Endothelial cell of umbilical vein (primary cell): Measurements from ENCODE around the gene LIMK2. TPM values are rescaled to one million over a fixed set of nuclear protein-coding genes. Genes with fewer than 3 reads are reported as not detected.

Experiments
- BruUV-seq: library from RNA; stranded (reverse); fragments of 400-500 nt; replicated peaks from 2 replicates; lab custom pipeline; 2021; lab: Mats Ljungman, UMichigan
- CTCF ChIA-PET: fragments of 300-600, 350-600 bp; sonication (Branson Sonifier 250); formaldehyde crosslinking; loops from one replicate; lab custom pipeline; 2021; ENCODE audit warnings: antibody characterized with exemption, inconsistent platforms; lab: Charles Lee
- POLR2A ChIA-PET: fragments of 300-600, 350-600 bp; sonication (Branson Sonifier 250); formaldehyde crosslinking; loops from one replicate; lab custom pipeline; 2021; ENCODE audit warnings: antibody characterized with exemption, inconsistent platforms; lab: Charles Lee
- DNase-seq: peaks from one replicate; pipeline ENCODE4 v3.0.0-alpha.2; 2011; ENCODE audit warnings: low read depth, low spot score
- FAIRE-seq: peaks from 2 replicates; lab custom pipeline; 2011; peaks lifted over from hg19 to GRCh38; lab: Jason Lieb, UNC
- H2AFZ ChIP-seq: 2 replicates; pipeline ENCODE4 v1.6.0; 2012; ENCODE audit warnings: low read depth, low read length, control low read depth, inconsistent platforms
- H3K27ac ChIP-seq: 2 replicates; pipeline ENCODE4 v1.5.1; 2011; ENCODE audit warnings: low read depth, mild to moderate bottlenecking, control low read depth, low read length, moderate library complexity; ENCODE audit not compliant: insufficient read depth
- H3K27me3 ChIP-seq, 2 experiments: 2 replicates each; pipeline versions ENCODE4 v1.6.0 to v1.6.1; 2011; ENCODE audit warnings: low read length in 2 of 2, mixed read lengths in 1 of 2; ENCODE audit not compliant: control insufficient read depth in 2 of 2, insufficient read depth in 2 of 2
- H3K36me3 ChIP-seq, 2 experiments: 2 replicates in 1 of 2; 3 replicates in 1 of 2; pipeline ENCODE4 v1.5.1; 2011; ENCODE audit warnings: low read length in 2 of 2, mild to moderate bottlenecking in 1 of 2, moderate library complexity in 1 of 2; ENCODE audit not compliant: control insufficient read depth in 2 of 2, insufficient read depth in 2 of 2; ENCODE audit errors: extremely low read depth in 1 of 2
- H3K4me1 ChIP-seq: 3 replicates; pipeline ENCODE4 v1.5.1; 2011; ENCODE audit warnings: mild to moderate bottlenecking, low read length; ENCODE audit not compliant: control insufficient read depth, insufficient read depth; ENCODE audit errors: extremely low read depth
- H3K4me2 ChIP-seq: 2 replicates; pipeline ENCODE4 v1.6.1; 2011; ENCODE audit warnings: low read length, control low read depth, mixed read lengths; ENCODE audit not compliant: insufficient read depth
- H3K4me3 ChIP-seq, 3 experiments: fragments of 200-600 bp in 1 of 3; sonication (generic), shearing (Covaris generic) in 1 of 3; replicated peaks in 1 of 3; 2 replicates each; pipeline ENCODE4 v1.5.1; 2011 to 2016; ENCODE audit warnings: control low read depth in 3 of 3, low read length in 3 of 3, mild to moderate bottlenecking in 2 of 3, inconsistent platforms in 1 of 3, low read depth in 1 of 3, moderate library complexity in 1 of 3; ENCODE audit not compliant: insufficient read depth in 1 of 3
- H3K79me2 ChIP-seq: 2 replicates; pipeline ENCODE4 v1.6.0; 2012; ENCODE audit warnings: low read length, inconsistent platforms; ENCODE audit not compliant: control insufficient read depth, insufficient read depth
- H3K9ac ChIP-seq: replicated peaks from 2 replicates; pipeline ENCODE3; 2011; ENCODE audit warnings: low read length, control low read depth; ENCODE audit not compliant: insufficient read depth; ENCODE audit errors: extremely low read depth
- H3K9me1 ChIP-seq: replicated peaks from 3 replicates; pipeline ENCODE4 v1.6.0; 2011; ENCODE audit warnings: mild to moderate bottlenecking, low read length; ENCODE audit not compliant: control insufficient read depth, insufficient read depth; ENCODE audit errors: extremely low read depth
- H3K9me3 ChIP-seq: replicated peaks from 2 replicates; pipeline ENCODE4 v1.5.1; 2012; ENCODE audit warnings: low read length, inconsistent platforms; ENCODE audit not compliant: control insufficient read depth, insufficient read depth
- H4K20me1 ChIP-seq: replicated peaks from 2 replicates; pipeline ENCODE3; 2011; ENCODE audit warnings: mild to moderate bottlenecking, low read length; ENCODE audit not compliant: control insufficient read depth, insufficient read depth; ENCODE audit errors: extremely low read depth
- CTCF ChIP-seq, 2 donors: IDR thresholded peaks; 1 replicate in 1 of 2; 2 replicates in 1 of 2; pipeline ENCODE4 v1.5.1; 2011; ENCODE audit warnings: low read length in 2 of 2, mild to moderate bottlenecking in 2 of 2, moderate library complexity in 2 of 2, control low read depth in 1 of 2, inconsistent platforms in 1 of 2, low read depth in 1 of 2; ENCODE audit not compliant: insufficient read depth in 1 of 2; ENCODE audit errors: extremely low read depth in 1 of 2
- EZH2 ChIP-seq: IDR thresholded peaks from 2 replicates; pipeline ENCODE4 v1.6.1; 2012; ENCODE audit warnings: borderline replicate concordance, low read depth, mild to moderate bottlenecking, moderate library complexity, low read length, inconsistent platforms; ENCODE audit not compliant: severe bottlenecking
- FOS ChIP-seq: IDR thresholded peaks from 2 replicates; pipeline ENCODE4 v1.6.1; 2011; ENCODE audit warnings: mild to moderate bottlenecking, low read length, moderate library complexity, borderline replicate concordance; ENCODE audit not compliant: insufficient read depth
- GATA2 ChIP-seq: IDR thresholded peaks from 2 replicates; pipeline ENCODE4 v1.7.0; 2011; ENCODE audit warnings: low read depth, mild to moderate bottlenecking, moderate library complexity, mixed read lengths, low read length; ENCODE audit not compliant: insufficient read length, insufficient read depth
- JUN ChIP-seq: IDR thresholded peaks from 2 replicates; pipeline ENCODE4 v1.6.1; 2011; ENCODE audit warnings: borderline replicate concordance, low read depth; ENCODE audit not compliant: insufficient read length, insufficient read depth
- MAX ChIP-seq: IDR thresholded peaks from 2 replicates; pipeline ENCODE4 v1.6.1; 2011; ENCODE audit not compliant: insufficient read depth, insufficient read length
- MYC ChIP-seq: IDR thresholded peaks from one replicate; pipeline ENCODE4 v1.6.1; 2011; ENCODE audit warnings: mild to moderate bottlenecking, low read depth, low read length
- POLR2A ChIP-seq: IDR thresholded peaks from 2 replicates; pipeline ENCODE4 v1.6.1; 2012; ENCODE audit warnings: low read depth, mild to moderate bottlenecking, control low read depth, low read length
- POLR2AphosphoS5 ChIP-seq: IDR thresholded peaks from 2 replicates; pipeline ENCODE4 v1.6.1; 2012; ENCODE audit warnings: low read depth, mild to moderate bottlenecking, control low read depth, low read length, moderate library complexity; ENCODE audit not compliant: insufficient read depth
- dilution Hi-C: fragments of 300-500 bp; cut with MboI; formaldehyde crosslinking; loops from one replicate; pipeline ENCODE4 v1.15.0; 2019; ENCODE audit warnings: low sequenced_read_pairs; ENCODE audit not compliant: extremely low pct_ligation_motif_present
- intact Hi-C: fragments of 100-400 bp; cut with micrococcal nuclease; formaldehyde crosslinking; loops from one replicate; pipeline ENCODE4 v1.10.0; 2022
- polyA plus RNA-seq, 4 experiments: library from polyadenylated mRNA; depleted of rRNA in 3 of 4; stranded (reverse) in 3 of 4; unstranded in 1 of 4; fragments of >200 nt; gene quantifications; 2 replicates each; pipeline versions ENCODE4 v1.2.1 to v1.2.3, GENCODE V29; 2011 to 2012; ENCODE audit warnings: missing spikeins in 1 of 4
- total RNA-seq: library from RNA; stranded (reverse); gene quantifications from 2 replicates; pipeline ENCODE4 v1.2.3, GENCODE V29; 2021

The LIMK2 gene
- total and polyA plus RNA-seq, 2 donors (not counting 3 experiments of a cell fraction or from before 2014, with no cell fraction given) = 23.2 to 76.7 TPM

- H3K9me3 ChIP-seq = no peaks in the 10 kb centered on the region
- DNase-seq = no peak
- TF ChIP-seq POLR2AphosphoS5 = no peak
- no peak for TF ChIP-seq POLR2A
- TF ChIP-seq EZH2 = no peak
- no peak for TF ChIP-seq JUN
- TF ChIP-seq CTCF (IDR thresholded peaks at IDR 0.05; ENCODE audit: extremely low read depth in 1 of 2, insufficient read depth in 1 of 2, low read depth in 1 of 2, low read length in 2 of 2) = no peak
- no peak for TF ChIP-seq MAX
- no peak for TF ChIP-seq GATA2
- no peak for TF ChIP-seq FOS
- TF ChIP-seq MYC = no peak
- dilution Hi-C loops (no loop called here), intact Hi-C loops (no loop called here)
- ChIA-PET POLR2A (no interaction called here), CTCF (interaction anchor here (1.1 to 1.4 kb wide), 3 partner anchors 10 to 22 kb away, joined by 3 to 4 read pairs (median 3); no protein-coding TSS in a partner anchor)
- no peaks in the 10 kb centered on the region for H3K9me1 ChIP-seq
- no peak overlapping the region for H3K9ac ChIP-seq
- H3K4me3 ChIP-seq = no peak overlapping the region
- H3K36me3 ChIP-seq = peaks cover 0 to 3% of the 10 kb centered on the region in 2 experiments
- BruUV-seq = no TSS peak
- no peaks in the 10 kb centered on the region for H4K20me1 ChIP-seq
- H3K27me3 ChIP-seq = no peaks in the 10 kb centered on the region
- no peak overlapping the region for H3K27ac ChIP-seq
- FAIRE-seq = no peak
- H3K79me2 ChIP-seq = peaks cover 36% of the 10 kb centered on the region
- H2AFZ ChIP-seq = no peak overlapping the region
- peaks cover 17% of the 10 kb centered on the region for H3K4me1 ChIP-seq
- no peak overlapping the region for H3K4me2 ChIP-seq
Observed at GRCh38 chr22:31177420-31178162, 34.5 kb upstream of the LIMK2 start.
